ENCODE results near the gene INTS1.

- no peak for TF ChIP-seq CTCF (IDR thresholded peaks at IDR 0.05)
- TF ChIP-seq POLR2A (IDR thresholded peaks at IDR 0.05), result no peak
Observed at GRCh38 chr7:1497293-1497927, 6.8 kb downstream of the INTS1 start.

Measured in heart left ventricle (tissue), 13 donors.